ENCODE results near the gene ASB3. TPM values are rescaled to one million over a fixed set of nuclear protein-coding genes. Genes with fewer than 3 reads are reported as not detected.

Gene ASB3
- total and polyA plus RNA-seq, 9 of the 15 experiments (the other 6 are each of a cell fraction or from before 2014, with no cell fraction given) = 13.6 to 35.3 (median 18.7) TPM

GRCh38 chr2:53668624-53669026 is 118.1 kb downstream of the ASB3 start (continued):
- TF ChIP-seq REST (IDR thresholded peaks at IDR 0.05; ENCODE audit: borderline replicate concordance) = 0 out of 2 replicates have a peak, but pooled peaks have one; percentile 4
- no peak for TF ChIP-seq REST (CRISPR knock-in tag; IDR thresholded peaks at IDR 0.05; ENCODE audit: low read depth)
- TF ChIP-seq NFE2L1 (tag; IDR thresholded peaks at IDR 0.05; ENCODE audit: borderline replicate concordance, low read depth) = no peak
- no peak for TF ChIP-seq NR1H2 (CRISPR knock-in tag; IDR thresholded peaks at IDR 0.05)
- TF ChIP-seq CCNT2 (IDR thresholded peaks at IDR 0.05; ENCODE audit: borderline replicate concordance, extremely low read depth, insufficient read length, low read depth, low read length) = peak; percentile 6
- TF ChIP-seq HEY1 (CRISPR knock-in tag; IDR thresholded peaks at IDR 0.05; ENCODE audit: borderline replicate concordance) = no peak
- TF ChIP-seq ZEB2 (IDR thresholded peaks at IDR 0.05) = peak; percentile 94
- TF ChIP-seq PRPF4 (IDR thresholded peaks at IDR 0.05; ENCODE audit: insufficient read depth, low read depth, low read length, poor library complexity, severe bottlenecking) = no peak
- TF ChIP-seq CXXC5 (CRISPR knock-in tag; IDR thresholded peaks at IDR 0.05) = peak; percentile 22; the same call in 1 of the 2 replicates
- peak; percentile 98 for TF ChIP-seq DPF2 (IDR thresholded peaks at IDR 0.05)
- no peak for TF ChIP-seq NR2C2 (CRISPR knock-in tag; IDR thresholded peaks at IDR 0.05)
- TF ChIP-seq NR2C2 (tag; IDR thresholded peaks at IDR 0.05) = 0 out of 2 replicates have a peak, but pooled peaks have one; percentile 20
- peak; percentile 88 for TF ChIP-seq NFIC (IDR thresholded peaks at IDR 0.05)
- no peak for TF ChIP-seq POLR2AphosphoS2 (IDR thresholded peaks at IDR 0.05; ENCODE audit: low read length)
- peak; percentile 99 for TF ChIP-seq ATF7 (IDR thresholded peaks at IDR 0.05)
- TF ChIP-seq SMARCE1 (IDR thresholded peaks at IDR 0.05) = peak; percentile 93
- TF ChIP-seq MCM2 (IDR thresholded peaks at IDR 0.05; ENCODE audit: low read depth) = no peak
- TF ChIP-seq ZNF695 (CRISPR knock-in tag; IDR thresholded peaks at IDR 0.05) = no peak
- TF ChIP-seq ZNF696 (CRISPR knock-in tag; conservative IDR thresholded peaks at IDR 0.05) = no peak
- TF ChIP-seq POU5F1 (IDR thresholded peaks at IDR 0.05; ENCODE audit: borderline replicate concordance, low read depth, low read length, partially characterized antibody) = no peak
- peak; percentile 97 for TF ChIP-seq TEAD4 (IDR thresholded peaks at IDR 0.05; ENCODE audit: low read length)
- no peak for TF ChIP-seq TEAD4 (CRISPR knock-in tag; IDR thresholded peaks at IDR 0.05; ENCODE audit: borderline replicate concordance)
